IMR-90 (cell line): ENCODE measurements around the gene IMPDH1. TPM values are rescaled to one million over a fixed set of nuclear protein-coding genes. Genes with fewer than 3 reads are reported as not detected.

Source experiments
- ATAC-seq: fragments of 200-7000 bp; cut with Tn5 transposase; 2 replicates; pipeline ENCODE4 v1.9.1; 2020; ENCODE audit warnings: low read depth, mild to moderate bottlenecking, moderate library complexity
- BruUV-seq: library from RNA; stranded (reverse); fragments of 400-500 nt; replicated peaks from 2 replicates; lab custom pipeline; 2021; lab: Mats Ljungman, UMichigan
- CTCF ChIA-PET: fragments of 300-600 bp; formaldehyde crosslinking; extraction: SDS; loops from one replicate; lab custom pipeline; 2021; ENCODE audit warnings: antibody characterized with exemption; lab: Yijun Ruan, JAX
- POLR2A ChIA-PET: fragments of 300-600 bp; sonication (Branson Sonifier 250); formaldehyde crosslinking; loops from one replicate; lab custom pipeline; 2022; ENCODE audit warnings: antibody characterized with exemption; ENCODE audit not compliant: unreplicated experiment; lab: Charles Lee
- DNase-seq: peaks from one replicate; pipeline ENCODE4 v3.0.0; 2013
- H2AFZ ChIP-seq: replicated peaks from 2 replicates; pipeline ENCODE3; 2013; ENCODE audit warnings: low read length, mild to moderate bottlenecking; ENCODE audit not compliant: poor library complexity
- H2AK5ac ChIP-seq: 2 replicates; pipeline ENCODE4 v1.6.1; 2013; ENCODE audit warnings: low read depth, low read length, inconsistent platforms
- H2AK9ac ChIP-seq: replicated peaks from 2 replicates; pipeline ENCODE3; 2013; ENCODE audit warnings: mild to moderate bottlenecking, low read depth, low read length, moderate library complexity; ENCODE audit not compliant: poor library complexity
- H2BK120ac ChIP-seq: 2 replicates; pipeline ENCODE4 v1.6.1; 2013; ENCODE audit warnings: low read depth, low read length, inconsistent platforms
- H2BK15ac ChIP-seq: 3 replicates; pipeline ENCODE4 v1.6.1; 2013; ENCODE audit warnings: low read depth, low read length, inconsistent platforms
- H2BK20ac ChIP-seq: 2 replicates; pipeline ENCODE4 v1.6.1; 2013; ENCODE audit warnings: low read depth, mild to moderate bottlenecking, inconsistent platforms, low read length, moderate library complexity
- H2BK5ac ChIP-seq: 2 replicates; pipeline ENCODE4 v1.6.1; 2013; ENCODE audit warnings: mild to moderate bottlenecking, low read depth, low read length, inconsistent platforms; ENCODE audit not compliant: poor library complexity, severe bottlenecking
- H3K14ac ChIP-seq: replicated peaks from 2 replicates; pipeline ENCODE4 v1.6.1; 2013; ENCODE audit warnings: low read depth, low read length, inconsistent platforms
- H3K18ac ChIP-seq: 2 replicates; pipeline ENCODE4 v1.6.1; 2013; ENCODE audit warnings: low read depth, low read length, control low read depth
- H3K23ac ChIP-seq: 2 replicates; pipeline ENCODE4 v1.6.1; 2013; ENCODE audit warnings: low read depth, low read length, inconsistent platforms
- H3K27ac ChIP-seq: 2 replicates; pipeline ENCODE4 v1.5.1; 2013; ENCODE audit warnings: mild to moderate bottlenecking, control low read depth, low read length; ENCODE audit not compliant: insufficient read depth
- H3K27me3 ChIP-seq: 2 replicates; pipeline ENCODE4 v1.6.1; 2013; ENCODE audit warnings: low read length; ENCODE audit not compliant: control insufficient read depth, insufficient read depth
- H3K36me3 ChIP-seq: 2 replicates; pipeline ENCODE4 v1.6.1; 2013; ENCODE audit warnings: low read length, mixed read lengths; ENCODE audit not compliant: control insufficient read depth, insufficient read depth
- H3K4ac ChIP-seq: 2 replicates; pipeline ENCODE4 v1.6.1; 2013; ENCODE audit warnings: low read depth, low read length, inconsistent platforms
- H3K4me1 ChIP-seq: 2 replicates; pipeline ENCODE4 v1.6.1; 2013; ENCODE audit warnings: low read length, mixed read lengths; ENCODE audit not compliant: control insufficient read depth, insufficient read depth
- H3K4me2 ChIP-seq: 2 replicates; pipeline ENCODE4 v1.6.1; 2013; ENCODE audit warnings: low read depth, mild to moderate bottlenecking, control low read depth, low read length, moderate library complexity
- H3K4me3 ChIP-seq: 2 replicates; pipeline ENCODE4 v1.5.1; 2013; ENCODE audit warnings: low read depth, mild to moderate bottlenecking, control low read depth, low read length, moderate library complexity; ENCODE audit not compliant: insufficient read depth
- H3K56ac ChIP-seq: 2 replicates; pipeline ENCODE4 v1.6.1; 2013; ENCODE audit warnings: low read length, inconsistent platforms; ENCODE audit not compliant: insufficient read depth; ENCODE audit errors: extremely low read depth
- H3K79me1 ChIP-seq, 2 experiments: 2 replicates each; pipeline ENCODE4 v1.6.1; 2013; ENCODE audit warnings: low read length in 2 of 2, inconsistent platforms in 1 of 2, low read depth in 1 of 2
- H3K9ac ChIP-seq: 2 replicates; pipeline ENCODE4 v1.6.1; 2013; ENCODE audit warnings: low read depth, low read length, control low read depth
- H3K9me1 ChIP-seq: 2 replicates; pipeline ENCODE4 v1.6.1; 2013; ENCODE audit warnings: low read length, inconsistent platforms; ENCODE audit not compliant: insufficient read depth
- H3K9me3 ChIP-seq: 2 replicates; pipeline ENCODE4 v1.6.1; 2013; ENCODE audit warnings: low read length; ENCODE audit not compliant: control insufficient read depth, insufficient read depth
- H4K20me1 ChIP-seq: 2 replicates; pipeline ENCODE4 v1.6.1; 2013; ENCODE audit warnings: low read length, inconsistent platforms; ENCODE audit not compliant: insufficient read depth
- H4K5ac ChIP-seq: 2 replicates; pipeline ENCODE4 v1.6.1; 2013; ENCODE audit warnings: mild to moderate bottlenecking, low read depth, low read length, control low read depth
- H4K8ac ChIP-seq, 2 experiments: 2 replicates each; pipeline ENCODE4 v1.6.1; 2013; ENCODE audit warnings: low read depth in 2 of 2, low read length in 2 of 2, control low read depth in 1 of 2, inconsistent platforms in 1 of 2
- H4K91ac ChIP-seq: 2 replicates; pipeline ENCODE4 v1.6.1; 2013; ENCODE audit warnings: low read depth, low read length, inconsistent platforms; ENCODE audit not compliant: insufficient read depth
- BHLHE40 ChIP-seq: fragments of 150-350 bp; IDR thresholded peaks from 2 replicates; pipeline ENCODE4 v1.6.1; 2016; ENCODE audit warnings: mild to moderate bottlenecking, low read depth, low read length
- CEBPB ChIP-seq: IDR thresholded peaks from 2 replicates; pipeline ENCODE4 v1.6.1; 2012; ENCODE audit warnings: low read depth, low read length, improper control_type of control experiment
- FOS ChIP-seq: fragments of 150-350 bp; IDR thresholded peaks from 2 replicates; pipeline ENCODE4 v1.6.1; 2016; ENCODE audit warnings: low read depth, low read length
- MAFK ChIP-seq: IDR thresholded peaks from 2 replicates; pipeline ENCODE4 v1.6.1; 2012; ENCODE audit warnings: low read depth, low read length, improper control_type of control experiment
- MAZ ChIP-seq: IDR thresholded peaks from 2 replicates; pipeline ENCODE4 v1.6.1; 2012; ENCODE audit warnings: low read depth, mild to moderate bottlenecking, low read length, improper control_type of control experiment, moderate library complexity, borderline replicate concordance
- MXI1 ChIP-seq: IDR thresholded peaks from 2 replicates; pipeline ENCODE4 v1.6.1; 2012; ENCODE audit warnings: low read depth, mild to moderate bottlenecking, low read length, moderate library complexity, borderline replicate concordance
- NFE2L2 ChIP-seq: fragments of 150-350 bp; IDR thresholded peaks from 2 replicates; pipeline ENCODE4 v1.6.1; 2016; ENCODE audit warnings: low read depth, mild to moderate bottlenecking, low read length
- POLR2A ChIP-seq: IDR thresholded peaks from 2 replicates; pipeline ENCODE4 v1.6.1; 2012; ENCODE audit warnings: mild to moderate bottlenecking, low read depth, low read length
- RAD21 ChIP-seq: IDR thresholded peaks from 2 replicates; pipeline ENCODE4 v1.6.1; 2012; ENCODE audit warnings: low read length, improper control_type of control experiment
- RFX5 ChIP-seq: IDR thresholded peaks from 2 replicates; pipeline ENCODE4 v1.8.0; 2012; ENCODE audit warnings: low read depth, mild to moderate bottlenecking, low read length, moderate library complexity
- WGBS, 2 experiments: methylation state at CpG; one replicate each; pipeline versions ENCODE4 v1.1.5 to v1.1.7; 2013; ENCODE audit warnings: missing lambda C conversion rate in 2 of 2; ENCODE audit not compliant: insufficient read length in 1 of 2; ENCODE audit errors: extremely low coverage in 2 of 2; 5-methylcytosine and 5-hydroxymethylcytosine counted together
- dilution Hi-C: fragments of 300-500 bp; cut with HindIII; formaldehyde crosslinking; loops from one replicate; pipeline ENCODE4 v1.14.3; 2018; ENCODE audit warnings: low sequenced_read_pairs; ENCODE audit not compliant: unreplicated experiment
- in situ Hi-C: fragments of 300-500 bp; cut with MboI; formaldehyde crosslinking; loops from 3 replicates; pipeline ENCODE4 v1.14.3; 2019; ENCODE audit warnings: low sequenced_read_pairs, inconsistent platforms, mixed read lengths
- intact Hi-C: fragments of 100-400 bp; cut with micrococcal nuclease; formaldehyde crosslinking; loops from 2 replicates; pipeline ENCODE4 v1.10.0; 2022
- polyA plus RNA-seq, 3 experiments: library from polyadenylated mRNA; depleted of rRNA; stranded (reverse); fragments of >200 nt; gene quantifications; 2 replicates each; pipeline ENCODE4 v1.2.3, GENCODE V29; 2012; ENCODE audit warnings: low replicate concordance in 1 of 3
- total RNA-seq: library from RNA; depleted of rRNA; stranded (reverse); fragments of >200 nt; gene quantifications from 2 replicates; pipeline ENCODE4 v1.2.3, GENCODE V29; 2012
- TF ChIP-seq, protein P1 (sequence below): fragments of 150-350 bp; IDR thresholded peaks from 2 replicates; pipeline ENCODE4 v1.6.1; 2016; ENCODE audit warnings: low read depth, mild to moderate bottlenecking, low read length, moderate library complexity, borderline replicate concordance
- TF ChIP-seq, protein P2 (sequence below): conservative IDR thresholded peaks from 2 replicates; pipeline ENCODE4 v1.5.1; 2012; ENCODE audit warnings: mild to moderate bottlenecking, low read depth, low read length, improper control_type of control experiment

The IMPDH1 gene
- total and polyA plus RNA-seq, 2 of the 4 experiments (the other 2 are of a cell fraction) = 49.5 to 69.3 TPM

DNA sequence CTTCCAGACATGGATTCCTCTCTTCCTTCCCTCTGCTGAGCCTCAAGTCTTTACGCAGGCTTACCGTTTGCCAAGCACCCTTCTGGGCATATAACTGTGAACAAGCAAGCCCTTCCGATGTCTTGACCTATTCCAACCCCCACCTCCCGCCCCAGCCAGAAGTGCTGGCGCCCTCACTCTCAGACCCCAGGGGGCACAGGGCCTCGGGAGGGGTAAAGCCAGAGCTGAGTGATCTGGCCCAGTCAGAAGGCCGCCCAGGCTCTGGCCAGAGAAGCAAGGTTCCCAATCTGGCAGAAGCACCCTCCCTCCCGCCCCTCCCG lies 49.5 kb downstream of the IMPDH1 start:
- H2AFZ ChIP-seq = no peak overlapping the region
- DNase-seq = no peak
- no peaks in the 10 kb centered on the region; the same call in 1 of the 2 replicates for H3K4me1 ChIP-seq
- in situ Hi-C loops = no loop called here
- no peaks in the 10 kb centered on the region for H3K79me1 ChIP-seq
- BruUV-seq = no TSS peak
- WGBS, 2 experiments = 48% methylated on average over 3 of the region's 9 CpGs; no CpG with 5 or more reads in 1 of the 2 experiments
- no peak overlapping the region for H3K4me3 ChIP-seq
- no peak overlapping the region for H2BK20ac ChIP-seq
- H3K36me3 ChIP-seq = no peaks in the 10 kb centered on the region
- no peak overlapping the region for H3K4me2 ChIP-seq
- intact Hi-C loops = no loop called here
- 0 out of 2 replicates have a peak, but pooled peaks cover 3% of the 10 kb centered on the region for H4K20me1 ChIP-seq
- no peak overlapping the region for H4K91ac ChIP-seq
- dilution Hi-C loops = no loop called here
- TF ChIP-seq POLR2A = no peak
- TF ChIP-seq RFX5 = no peak
- no peak for TF ChIP-seq MAFK
- TF ChIP-seq, protein P1, sequence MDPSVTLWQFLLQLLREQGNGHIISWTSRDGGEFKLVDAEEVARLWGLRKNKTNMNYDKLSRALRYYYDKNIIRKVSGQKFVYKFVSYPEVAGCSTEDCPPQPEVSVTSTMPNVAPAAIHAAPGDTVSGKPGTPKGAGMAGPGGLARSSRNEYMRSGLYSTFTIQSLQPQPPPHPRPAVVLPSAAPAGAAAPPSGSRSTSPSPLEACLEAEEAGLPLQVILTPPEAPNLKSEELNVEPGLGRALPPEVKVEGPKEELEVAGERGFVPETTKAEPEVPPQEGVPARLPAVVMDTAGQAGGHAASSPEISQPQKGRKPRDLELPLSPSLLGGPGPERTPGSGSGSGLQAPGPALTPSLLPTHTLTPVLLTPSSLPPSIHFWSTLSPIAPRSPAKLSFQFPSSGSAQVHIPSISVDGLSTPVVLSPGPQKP = no peak
- TF ChIP-seq, protein P2, sequence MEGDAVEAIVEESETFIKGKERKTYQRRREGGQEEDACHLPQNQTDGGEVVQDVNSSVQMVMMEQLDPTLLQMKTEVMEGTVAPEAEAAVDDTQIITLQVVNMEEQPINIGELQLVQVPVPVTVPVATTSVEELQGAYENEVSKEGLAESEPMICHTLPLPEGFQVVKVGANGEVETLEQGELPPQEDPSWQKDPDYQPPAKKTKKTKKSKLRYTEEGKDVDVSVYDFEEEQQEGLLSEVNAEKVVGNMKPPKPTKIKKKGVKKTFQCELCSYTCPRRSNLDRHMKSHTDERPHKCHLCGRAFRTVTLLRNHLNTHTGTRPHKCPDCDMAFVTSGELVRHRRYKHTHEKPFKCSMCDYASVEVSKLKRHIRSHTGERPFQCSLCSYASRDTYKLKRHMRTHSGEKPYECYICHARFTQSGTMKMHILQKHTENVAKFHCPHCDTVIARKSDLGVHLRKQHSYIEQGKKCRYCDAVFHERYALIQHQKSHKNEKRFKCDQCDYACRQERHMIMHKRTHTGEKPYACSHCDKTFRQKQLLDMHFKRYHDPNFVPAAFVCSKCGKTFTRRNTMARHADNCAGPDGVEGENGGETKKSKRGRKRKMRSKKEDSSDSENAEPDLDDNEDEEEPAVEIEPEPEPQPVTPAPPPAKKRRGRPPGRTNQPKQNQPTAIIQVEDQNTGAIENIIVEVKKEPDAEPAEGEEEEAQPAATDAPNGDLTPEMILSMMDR = no peak
- no peak for TF ChIP-seq CEBPB
- TF ChIP-seq NFE2L2 = no peak
- no peak for TF ChIP-seq RAD21
- TF ChIP-seq FOS = no peak
- no peak for TF ChIP-seq MXI1
- TF ChIP-seq BHLHE40 = no peak
- TF ChIP-seq MAZ = no peak
- no peak overlapping the region for H3K18ac ChIP-seq
- ChIA-PET CTCF (interaction anchor here (1.6 kb wide), 1 partner anchor 13 kb away, joined by 9 read pairs; no protein-coding TSS in a partner anchor), POLR2A (no interaction called here)
- H4K5ac ChIP-seq = no peak overlapping the region
- H3K56ac ChIP-seq = no peak overlapping the region
- H2BK5ac ChIP-seq = no peak overlapping the region
- H3K23ac ChIP-seq = no peak overlapping the region
- H3K14ac ChIP-seq = no peak overlapping the region
- H3K9ac ChIP-seq = no peak overlapping the region
- H3K9me1 ChIP-seq = no peaks in the 10 kb centered on the region
- H4K8ac ChIP-seq = no peak overlapping the region
- H3K27ac ChIP-seq = no peak overlapping the region
- no peak overlapping the region for H2BK15ac ChIP-seq
- no peak overlapping the region for H3K4ac ChIP-seq
- H2AK5ac ChIP-seq = no peak overlapping the region
- ATAC-seq = no peak
- no peak overlapping the region for H2AK9ac ChIP-seq
- no peaks in the 10 kb centered on the region for H3K9me3 ChIP-seq
- peaks cover 86% of the 10 kb centered on the region for H3K27me3 ChIP-seq
- H2BK120ac ChIP-seq = no peak overlapping the region
